Endodermal cell (in vitro differentiated cells): ENCODE data around the gene SNRPN. TPM values are rescaled to one million over a fixed set of nuclear protein-coding genes. Genes with fewer than 3 reads are reported as not detected.

Experiments used
- DNase-seq: peaks from one replicate; pipeline ENCODE4 v3.0.0-alpha.2; 2017
- H3K27ac ChIP-seq: 2 replicates; pipeline ENCODE4 v1.5.1; 2013; ENCODE audit warnings: mild to moderate bottlenecking, low read depth, low read length, moderate library complexity
- H3K27me3 ChIP-seq: 2 replicates; pipeline ENCODE4 v1.6.1; 2013; ENCODE audit warnings: mild to moderate bottlenecking, low read length, moderate library complexity; ENCODE audit not compliant: insufficient read depth, control insufficient read depth, poor library complexity, severe bottlenecking
- H3K36me3 ChIP-seq: 2 replicates; pipeline ENCODE4 v1.7.0; 2013; ENCODE audit warnings: mild to moderate bottlenecking, low read length, moderate library complexity; ENCODE audit not compliant: control insufficient read depth, insufficient read depth
- H3K4me1 ChIP-seq: one replicate; pipeline ENCODE4 v1.7.0; 2013; ENCODE audit warnings: low read length; ENCODE audit not compliant: control insufficient read depth, insufficient read depth
- H3K4me3 ChIP-seq: 2 replicates; pipeline ENCODE4 v1.5.1; 2013; ENCODE audit warnings: mild to moderate bottlenecking, low read length, moderate library complexity
- H3K9ac ChIP-seq: 2 replicates; pipeline ENCODE4 v1.6.1; 2013; ENCODE audit warnings: mild to moderate bottlenecking, low read length, moderate library complexity; ENCODE audit not compliant: poor library complexity, severe bottlenecking; ENCODE audit errors: extremely low read depth
- H3K9me3 ChIP-seq: 2 replicates; pipeline ENCODE4 v1.6.1; 2013; ENCODE audit warnings: mild to moderate bottlenecking, low read length, moderate library complexity; ENCODE audit not compliant: control insufficient read depth
- H3K27ac Mint-ChIP-seq: 2 replicates; pipeline ENCODE4 v1.8.0; 2020; ENCODE audit warnings: mixed read lengths
- H3K27me3 Mint-ChIP-seq: 2 replicates; pipeline ENCODE4 v1.8.0; 2021; ENCODE audit warnings: mild to moderate bottlenecking, mixed read lengths; ENCODE audit not compliant: insufficient read depth
- H3K36me3 Mint-ChIP-seq: 2 replicates; pipeline ENCODE4 v1.8.0; 2020; ENCODE audit warnings: low read depth, mixed read lengths
- H3K4me1 Mint-ChIP-seq: 2 replicates; pipeline ENCODE4 v1.8.0; 2020; ENCODE audit warnings: mixed read lengths
- H3K4me3 Mint-ChIP-seq: 2 replicates; pipeline ENCODE4 v1.8.0; 2020; ENCODE audit warnings: mild to moderate bottlenecking, moderate library complexity, mixed read lengths
- H3K9me3 Mint-ChIP-seq: 2 replicates; pipeline ENCODE4 v1.8.0; 2020; ENCODE audit warnings: mild to moderate bottlenecking, mixed read lengths
- WGBS, 2 experiments: methylation state at CpG; one replicate each; pipeline versions ENCODE4 v1.1.5 to v1.1.7; 2013; ENCODE audit warnings: missing lambda C conversion rate in 2 of 2, mixed read lengths in 1 of 2; ENCODE audit not compliant: insufficient coverage in 1 of 2, insufficient read length in 1 of 2; 5-methylcytosine and 5-hydroxymethylcytosine counted together
- total RNA-seq, 2 donors: library from RNA; stranded (reverse); fragmentation: NEBNext Ultra II Directional in 1 of 2; extraction: Animal tissue kit (Norgen Biotek cat#: 25700) in 1 of 2; gene quantifications; 2 replicates in 1 of 2; 3 replicates in 1 of 2; pipeline ENCODE4 v1.2.1, GENCODE V29; 2021
- TF ChIP-seq, protein P1 (sequence below): fragments of 200-600 bp; sonication (generic); conservative IDR thresholded peaks from 2 replicates; pipeline ENCODE4 v1.5.0; 2021; ENCODE audit warnings: antibody characterized with exemption, mild to moderate bottlenecking

The SNRPN gene
- total RNA-seq, 2 donors from 2014 or later: 287 to 299 TPM

DNA sequence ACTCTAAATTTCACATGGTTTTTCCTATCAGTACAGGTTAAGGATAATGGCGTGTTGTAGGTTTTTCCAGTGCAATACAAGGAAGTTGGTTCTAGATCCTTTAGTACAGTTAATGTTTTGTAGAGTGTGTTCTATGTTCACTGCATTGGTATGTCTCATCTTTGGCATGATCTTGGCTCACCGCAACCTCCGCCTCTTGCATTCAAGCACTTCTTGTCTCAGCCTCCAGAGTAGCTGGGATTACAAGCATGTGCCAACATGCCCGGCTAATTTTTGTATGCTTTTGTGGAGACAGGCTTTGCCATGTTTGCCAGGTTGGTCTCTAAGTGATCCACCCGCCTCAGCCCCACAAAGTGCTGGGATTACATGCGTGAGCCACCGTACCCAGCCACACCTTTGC is 30.4 kb downstream of the SNRPN start:
- Mint-ChIP-seq H3K9me3 (peaks cover 41% of the 10 kb centered on the region), H3K27me3 (no peaks in the 10 kb centered on the region), H3K4me1 (peaks cover 14% of the 10 kb centered on the region), H3K4me3 (no peak overlapping the region), H3K27ac (no peak overlapping the region), H3K36me3 (peaks cover 49% of the 10 kb centered on the region)
- H3K27ac ChIP-seq: no peak overlapping the region
- H3K4me1 ChIP-seq: no peaks in the 10 kb centered on the region
- TF ChIP-seq, protein P1, sequence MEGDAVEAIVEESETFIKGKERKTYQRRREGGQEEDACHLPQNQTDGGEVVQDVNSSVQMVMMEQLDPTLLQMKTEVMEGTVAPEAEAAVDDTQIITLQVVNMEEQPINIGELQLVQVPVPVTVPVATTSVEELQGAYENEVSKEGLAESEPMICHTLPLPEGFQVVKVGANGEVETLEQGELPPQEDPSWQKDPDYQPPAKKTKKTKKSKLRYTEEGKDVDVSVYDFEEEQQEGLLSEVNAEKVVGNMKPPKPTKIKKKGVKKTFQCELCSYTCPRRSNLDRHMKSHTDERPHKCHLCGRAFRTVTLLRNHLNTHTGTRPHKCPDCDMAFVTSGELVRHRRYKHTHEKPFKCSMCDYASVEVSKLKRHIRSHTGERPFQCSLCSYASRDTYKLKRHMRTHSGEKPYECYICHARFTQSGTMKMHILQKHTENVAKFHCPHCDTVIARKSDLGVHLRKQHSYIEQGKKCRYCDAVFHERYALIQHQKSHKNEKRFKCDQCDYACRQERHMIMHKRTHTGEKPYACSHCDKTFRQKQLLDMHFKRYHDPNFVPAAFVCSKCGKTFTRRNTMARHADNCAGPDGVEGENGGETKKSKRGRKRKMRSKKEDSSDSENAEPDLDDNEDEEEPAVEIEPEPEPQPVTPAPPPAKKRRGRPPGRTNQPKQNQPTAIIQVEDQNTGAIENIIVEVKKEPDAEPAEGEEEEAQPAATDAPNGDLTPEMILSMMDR: no peak
- H3K27me3 ChIP-seq: no peaks in the 10 kb centered on the region
- WGBS, 2 experiments: 87 to 92% methylated on average over 6 to 7 of the region's 7 CpGs
- peaks cover 67% of the 10 kb centered on the region for H3K36me3 ChIP-seq
- DNase-seq: no peak
- no peak overlapping the region for H3K4me3 ChIP-seq
- H3K9ac ChIP-seq: no peak overlapping the region
- H3K9me3 ChIP-seq: peaks cover 37% of the 10 kb centered on the region

DNA sequence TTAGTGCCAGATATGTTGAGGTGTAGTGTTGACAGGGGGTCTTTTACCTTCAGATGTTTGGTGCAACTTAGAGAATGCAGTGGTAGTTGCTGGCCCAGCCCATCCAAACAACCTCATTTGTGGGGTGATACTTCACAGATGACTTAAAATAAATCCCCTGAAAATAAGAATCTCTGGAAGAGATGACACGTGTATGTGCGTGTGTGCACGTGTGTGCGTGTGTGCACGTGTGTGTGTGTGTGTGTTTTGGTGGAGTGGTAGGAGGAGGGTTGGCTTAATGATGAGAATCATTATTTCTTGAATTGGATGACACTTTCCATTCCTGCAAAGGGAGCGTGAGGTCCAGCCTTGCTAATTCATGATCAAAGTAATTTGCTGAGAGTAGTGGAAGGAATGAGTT is 31.9 kb downstream of the SNRPN start:
- no peak for DNase-seq
- H3K9me3 ChIP-seq: peaks cover 29% of the 10 kb centered on the region
- H3K4me3 ChIP-seq: no peak overlapping the region
- no peak overlapping the region for H3K27ac ChIP-seq
- H3K4me3 Mint-ChIP-seq: no peak overlapping the region
- TF ChIP-seq, protein P1: no peak
- H3K4me1 Mint-ChIP-seq: peaks cover 19% of the 10 kb centered on the region
- peaks cover 58% of the 10 kb centered on the region for H3K36me3 ChIP-seq
- H3K27me3 Mint-ChIP-seq: no peaks in the 10 kb centered on the region
- no peaks in the 10 kb centered on the region for H3K27me3 ChIP-seq
- H3K4me1 ChIP-seq: no peaks in the 10 kb centered on the region
- peaks cover 41% of the 10 kb centered on the region for H3K9me3 Mint-ChIP-seq
- peaks cover 41% of the 10 kb centered on the region for H3K36me3 Mint-ChIP-seq
- no peak overlapping the region for H3K27ac Mint-ChIP-seq
- 89 to 95% methylated on average over 6 of the region's 6 CpGs for WGBS, 2 experiments
- H3K9ac ChIP-seq: no peak overlapping the region

DNA sequence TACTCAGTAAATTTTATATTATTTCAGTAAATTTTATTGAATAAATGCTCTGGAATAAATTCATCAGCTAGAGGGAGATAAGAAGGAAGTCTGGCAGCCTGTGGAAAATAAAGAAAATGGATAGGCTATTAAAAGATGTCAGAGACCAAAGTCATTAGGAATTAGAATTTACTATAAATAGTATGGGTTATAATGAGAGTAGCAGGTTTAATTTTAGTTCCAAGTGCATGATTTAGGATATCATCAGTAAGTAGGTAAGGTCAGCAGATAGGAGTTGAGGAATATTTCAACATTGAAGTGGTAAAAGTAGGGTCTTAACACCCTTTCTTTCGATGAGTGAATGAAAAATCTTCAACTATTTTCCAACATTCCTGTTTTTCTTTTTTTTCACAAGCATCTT is 64.6 kb downstream of the SNRPN start:
- peaks cover 50% of the 10 kb centered on the region for H3K36me3 Mint-ChIP-seq
- H3K27me3 Mint-ChIP-seq: no peaks in the 10 kb centered on the region

More for the DNA sequence above, 64.6 kb downstream of the SNRPN start:
- Histone ChIP-seq H3K4me1 (no peaks in the 10 kb centered on the region), H3K4me3 (no peak overlapping the region), H3K27me3 (no peaks in the 10 kb centered on the region), H3K9ac (no peak overlapping the region), H3K36me3 (peaks cover 63% of the 10 kb centered on the region), H3K9me3 (peaks cover 37% of the 10 kb centered on the region), H3K27ac (no peak overlapping the region)
- no peak overlapping the region for H3K4me3 Mint-ChIP-seq
- no peaks in the 10 kb centered on the region for H3K4me1 Mint-ChIP-seq
- TF ChIP-seq, protein P1: no peak
- WGBS, 2 experiments: 64% methylated on average over 1 of the region's 1 CpG; no CpG with 5 or more reads in 1 of the 2 experiments
- H3K9me3 Mint-ChIP-seq: peaks cover 52% of the 10 kb centered on the region
- H3K27ac Mint-ChIP-seq: no peak overlapping the region
- no peak for DNase-seq
